Body of pancreas (tissue), 4 donors: ENCODE data around the gene SMPD3. TPM values are rescaled to one million over a fixed set of nuclear protein-coding genes. Genes with fewer than 3 reads are reported as not detected.

Experiments
- ATAC-seq: fragments of 150-250 bp; one replicate; pipeline ENCODE4 v1.9.1; 2016
- DNase-seq, 4 donors: peaks; one replicate each; pipeline ENCODE4 v3.0.0-alpha.2; 2019
- H3K27ac ChIP-seq, 4 donors: fragments of 200-600 bp; sonication (generic); 1 replicate in 3 of 4; 2 replicates in 1 of 4; pipeline versions ENCODE4 v1.5.1 to v1.6.1; 2016 to 2019; ENCODE audit warnings: mild to moderate bottlenecking in 1 of 4, mixed read lengths in 1 of 4, moderate library complexity in 1 of 4
- H3K27me3 ChIP-seq, 2 donors: fragments of 200-600 bp; sonication (generic); one replicate each; pipeline ENCODE4 v1.6.0; 2016; ENCODE audit warnings: mild to moderate bottlenecking in 1 of 2
- H3K36me3 ChIP-seq, 2 donors: fragments of 200-600 bp; sonication (generic); replicated peaks in 1 of 2; 2 replicates each; pipeline ENCODE4 v1.5.1; 2016; ENCODE audit warnings: low read depth in 2 of 2; ENCODE audit not compliant: insufficient read depth in 1 of 2
- H3K4me1 ChIP-seq: fragments of 200-600 bp; sonication (generic); one replicate; pipeline ENCODE4 v1.6.0; 2016
- H3K4me3 ChIP-seq, 2 donors: fragments of 200-600 bp; sonication (generic); 1 replicate in 1 of 2; 2 replicates in 1 of 2; pipeline ENCODE4 v1.5.1; 2016 to 2019
- H3K9me3 ChIP-seq, 3 donors: fragments of 200-600 bp; sonication (generic); 1 replicate in 2 of 3; 2 replicates in 1 of 3; pipeline ENCODE4 v1.5.1; 2016
- CTCF ChIP-seq, 7 experiments: fragments of 450-650 bp in 4 of 7; fragments of 200-600 bp in 3 of 7; sonication (generic) in 3 of 7; IDR thresholded peaks; one replicate each; pipeline ENCODE4 v1.5.1; 2016 to 2019; ENCODE audit warnings: antibody characterized with exemption in 7 of 7
- POLR2A ChIP-seq, 3 donors: fragments of 450-650 bp; IDR thresholded peaks; one replicate each; pipeline ENCODE4 v1.6.1; 2016; ENCODE audit warnings: antibody characterized with exemption in 3 of 3, mild to moderate bottlenecking in 2 of 3
- WGBS, 2 donors: methylation state at CpG; one replicate each; pipeline ENCODE4 v1.1.5; 2017; 5-methylcytosine and 5-hydroxymethylcytosine counted together
- intact Hi-C: fragments of 100-400 bp; cut with DNase I; formaldehyde crosslinking; loops from one replicate; pipeline ENCODE4 v1.15.1; 2023
- total RNA-seq, 2 donors: library from RNA; depleted of rRNA; stranded (reverse); fragments of >200 nt; gene quantifications; one replicate each; pipeline ENCODE4 v1.1.0, GENCODE V29; 2016

The SMPD3 gene
- total RNA-seq, 2 donors from 2014 or later = 1.3 to 4.6 TPM

GRCh38 chr16:68389750-68390371 is 58.4 kb downstream of the SMPD3 start:
- no peak overlapping the region for H3K27ac ChIP-seq
- no peak overlapping the region for H3K4me3 ChIP-seq
- H3K9me3 ChIP-seq = no peaks in the 10 kb centered on the region
- ATAC-seq (no peak), DNase-seq (no peak)
- TF ChIP-seq POLR2A (IDR thresholded peaks at IDR 0.05) (no peak), CTCF (IDR thresholded peaks at IDR 0.05) (no peak)
- intact Hi-C loops = no loop called here
- no peaks in the 10 kb centered on the region for H3K27me3 ChIP-seq
- no peaks in the 10 kb centered on the region for H3K4me1 ChIP-seq
- no peaks in the 10 kb centered on the region for H3K36me3 ChIP-seq
- 77 to 78% methylated on average over 6 of the region's 6 CpGs for WGBS, 2 donors

- Histone ChIP-seq H3K4me3 (no peak overlapping the region), H3K4me1 (no peaks in the 10 kb centered on the region), H3K27ac (no peak overlapping the region), H3K9me3 (no peaks in the 10 kb centered on the region), H3K36me3 (no peaks in the 10 kb centered on the region), H3K27me3 (no peaks in the 10 kb centered on the region)
- no peak for ATAC-seq
- intact Hi-C loops = no loop called here
- WGBS, 2 donors = 66 to 92% methylated on average over 4 to 6 of the region's 8 CpGs
- TF ChIP-seq CTCF (IDR thresholded peaks at IDR 0.05) (no peak), POLR2A (IDR thresholded peaks at IDR 0.05) (no peak)
- DNase-seq = no peak
Observed at GRCh38 chr16:68389006-68389405, 59.3 kb downstream of the SMPD3 start.

- intact Hi-C loops = no loop called here
- H3K27ac ChIP-seq = no peak overlapping the region
- DNase-seq (no peak), ATAC-seq (no peak)
- H3K4me1 ChIP-seq = no peaks in the 10 kb centered on the region
- TF ChIP-seq POLR2A (IDR thresholded peaks at IDR 0.05) (no peak), CTCF (IDR thresholded peaks at IDR 0.05) (no peak)
- no peak overlapping the region for H3K4me3 ChIP-seq
- no peaks in the 10 kb centered on the region for H3K27me3 ChIP-seq
- no peaks in the 10 kb centered on the region for H3K9me3 ChIP-seq
- H3K36me3 ChIP-seq = no peaks in the 10 kb centered on the region
- 85% methylated on average over 3 of the region's 3 CpGs; no CpG with 5 or more reads in 1 of the 2 donors for WGBS, 2 donors
Observed at GRCh38 chr16:68388124-68388523, 60.2 kb downstream of the SMPD3 start.

- intact Hi-C loops = no loop called here
- no peak for ATAC-seq
- Histone ChIP-seq H3K4me3 (no peak overlapping the region), H3K36me3 (no peaks in the 10 kb centered on the region), H3K27ac (no peak overlapping the region), H3K27me3 (no peaks in the 10 kb centered on the region), H3K9me3 (no peaks in the 10 kb centered on the region), H3K4me1 (no peaks in the 10 kb centered on the region)
- TF ChIP-seq CTCF (IDR thresholded peaks at IDR 0.05) = no peak
- no peak for TF ChIP-seq POLR2A (IDR thresholded peaks at IDR 0.05)
- 73 to 84% methylated on average over 7 to 9 of the region's 9 CpGs for WGBS, 2 donors
- peak in 1 of 4 donors; percentile 23 for DNase-seq
Observed at GRCh38 chr16:68387301-68387700, 61.0 kb downstream of the SMPD3 start.

- ATAC-seq (no peak), DNase-seq (no peak)
- no peaks in the 10 kb centered on the region for H3K27me3 ChIP-seq
- TF ChIP-seq CTCF (IDR thresholded peaks at IDR 0.05) (no peak), POLR2A (IDR thresholded peaks at IDR 0.05) (no peak)
- H3K4me3 ChIP-seq = no peak overlapping the region
- intact Hi-C loops = no loop called here
- H3K9me3 ChIP-seq = no peaks in the 10 kb centered on the region
- no peak overlapping the region for H3K27ac ChIP-seq
- WGBS, 2 donors = 77 to 79% methylated on average over 12 to 13 of the region's 14 CpGs
- no peaks in the 10 kb centered on the region for H3K36me3 ChIP-seq
- H3K4me1 ChIP-seq = no peaks in the 10 kb centered on the region
Observed at GRCh38 chr16:68386628-68387027, 61.7 kb downstream of the SMPD3 start.
